ENCODE measurements around the gene WDR45B. TPM values are rescaled to one million over a fixed set of nuclear protein-coding genes. Genes with fewer than 3 reads are reported as not detected.

Gene WDR45B
- polyA plus RNA-seq, 1 of the 3 experiments (the other 2 are of a cell fraction), result 171 TPM

DNA sequence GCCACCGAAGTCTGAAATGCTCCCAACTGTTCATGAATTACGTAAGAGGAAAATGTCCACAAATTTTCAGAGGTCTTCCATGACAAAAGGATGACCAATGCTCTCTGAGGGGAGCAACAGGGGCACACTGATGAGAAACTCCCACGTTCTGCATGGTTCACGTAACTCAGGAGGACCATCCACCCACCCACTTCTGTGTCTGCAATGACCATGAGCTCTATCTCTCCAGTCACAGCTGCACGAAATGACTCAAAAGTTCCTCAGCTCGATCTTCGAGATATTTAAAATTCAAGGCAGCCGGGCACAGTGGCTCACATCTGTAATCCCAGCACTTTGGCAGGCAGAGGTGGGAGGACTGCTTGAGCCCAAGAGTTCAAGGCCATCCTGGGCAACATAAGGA lies 15.8 kb downstream of the WDR45B start:
- WGBS (ENCODE audit: low lambda C conversion rate), result 93% methylated on average over 8 of the region's 8 CpGs
- H3K9me3 ChIP-seq, result no peaks in the 10 kb centered on the region
- TF ChIP-seq CHD2 (IDR thresholded peaks at IDR 0.05; ENCODE audit: low read length, partially characterized antibody) (no peak), FOXM1 (IDR thresholded peaks at IDR 0.05; ENCODE audit: low read depth) (no peak), TEAD4 (IDR thresholded peaks at IDR 0.05; ENCODE audit: borderline replicate concordance, insufficient read depth) (no peak), EZH2phosphoT487 (IDR thresholded peaks at IDR 0.05; ENCODE audit: borderline replicate concordance, low read depth) (no peak), RXRA (IDR thresholded peaks at IDR 0.05; ENCODE audit: borderline replicate concordance, low read depth) (no peak), FOSL2 (IDR thresholded peaks at IDR 0.05; ENCODE audit: borderline replicate concordance, low read depth) (no peak), NRF1 (IDR thresholded peaks at IDR 0.05; ENCODE audit: low read depth, low read length) (no peak), CTCF (IDR thresholded peaks at IDR 0.05) (no peak), ELF1 (IDR thresholded peaks at IDR 0.05) (no peak), RCOR1 (IDR thresholded peaks at IDR 0.05; ENCODE audit: low read length) (no peak), MXI1 (IDR thresholded peaks at IDR 0.05; ENCODE audit: low read depth, low read length) (no peak), GATA2 (CRISPR knock-in tag; IDR thresholded peaks at IDR 0.05) (no peak), JUND (IDR thresholded peaks at IDR 0.05) (no peak)
- TF ChIP-seq, protein P1, sequence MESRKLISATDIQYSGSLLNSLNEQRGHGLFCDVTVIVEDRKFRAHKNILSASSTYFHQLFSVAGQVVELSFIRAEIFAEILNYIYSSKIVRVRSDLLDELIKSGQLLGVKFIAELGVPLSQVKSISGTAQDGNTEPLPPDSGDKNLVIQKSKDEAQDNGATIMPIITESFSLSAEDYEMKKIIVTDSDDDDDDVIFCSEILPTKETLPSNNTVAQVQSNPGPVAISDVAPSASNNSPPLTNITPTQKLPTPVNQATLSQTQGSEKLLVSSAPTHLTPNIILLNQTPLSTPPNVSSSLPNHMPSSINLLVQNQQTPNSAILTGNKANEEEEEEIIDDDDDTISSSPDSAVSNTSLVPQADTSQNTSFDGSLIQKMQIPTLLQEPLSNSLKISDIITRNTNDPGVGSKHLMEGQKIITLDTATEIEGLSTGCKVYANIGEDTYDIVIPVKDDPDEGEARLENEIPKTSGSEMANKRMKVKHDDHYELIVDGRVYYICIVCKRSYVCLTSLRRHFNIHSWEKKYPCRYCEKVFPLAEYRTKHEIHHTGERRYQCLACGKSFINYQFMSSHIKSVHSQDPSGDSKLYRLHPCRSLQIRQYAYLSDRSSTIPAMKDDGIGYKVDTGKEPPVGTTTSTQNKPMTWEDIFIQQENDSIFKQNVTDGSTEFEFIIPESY (IDR thresholded peaks at IDR 0.05; ENCODE audit: borderline replicate concordance, low read depth), result no peak
- TF ChIP-seq, protein P2, sequence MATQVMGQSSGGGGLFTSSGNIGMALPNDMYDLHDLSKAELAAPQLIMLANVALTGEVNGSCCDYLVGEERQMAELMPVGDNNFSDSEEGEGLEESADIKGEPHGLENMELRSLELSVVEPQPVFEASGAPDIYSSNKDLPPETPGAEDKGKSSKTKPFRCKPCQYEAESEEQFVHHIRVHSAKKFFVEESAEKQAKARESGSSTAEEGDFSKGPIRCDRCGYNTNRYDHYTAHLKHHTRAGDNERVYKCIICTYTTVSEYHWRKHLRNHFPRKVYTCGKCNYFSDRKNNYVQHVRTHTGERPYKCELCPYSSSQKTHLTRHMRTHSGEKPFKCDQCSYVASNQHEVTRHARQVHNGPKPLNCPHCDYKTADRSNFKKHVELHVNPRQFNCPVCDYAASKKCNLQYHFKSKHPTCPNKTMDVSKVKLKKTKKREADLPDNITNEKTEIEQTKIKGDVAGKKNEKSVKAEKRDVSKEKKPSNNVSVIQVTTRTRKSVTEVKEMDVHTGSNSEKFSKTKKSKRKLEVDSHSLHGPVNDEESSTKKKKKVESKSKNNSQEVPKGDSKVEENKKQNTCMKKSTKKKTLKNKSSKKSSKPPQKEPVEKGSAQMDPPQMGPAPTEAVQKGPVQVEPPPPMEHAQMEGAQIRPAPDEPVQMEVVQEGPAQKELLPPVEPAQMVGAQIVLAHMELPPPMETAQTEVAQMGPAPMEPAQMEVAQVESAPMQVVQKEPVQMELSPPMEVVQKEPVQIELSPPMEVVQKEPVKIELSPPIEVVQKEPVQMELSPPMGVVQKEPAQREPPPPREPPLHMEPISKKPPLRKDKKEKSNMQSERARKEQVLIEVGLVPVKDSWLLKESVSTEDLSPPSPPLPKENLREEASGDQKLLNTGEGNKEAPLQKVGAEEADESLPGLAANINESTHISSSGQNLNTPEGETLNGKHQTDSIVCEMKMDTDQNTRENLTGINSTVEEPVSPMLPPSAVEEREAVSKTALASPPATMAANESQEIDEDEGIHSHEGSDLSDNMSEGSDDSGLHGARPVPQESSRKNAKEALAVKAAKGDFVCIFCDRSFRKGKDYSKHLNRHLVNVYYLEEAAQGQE (IDR thresholded peaks at IDR 0.05; ENCODE audit: low read depth, low read length), result no peak
- TF ChIP-seq, protein P3, sequence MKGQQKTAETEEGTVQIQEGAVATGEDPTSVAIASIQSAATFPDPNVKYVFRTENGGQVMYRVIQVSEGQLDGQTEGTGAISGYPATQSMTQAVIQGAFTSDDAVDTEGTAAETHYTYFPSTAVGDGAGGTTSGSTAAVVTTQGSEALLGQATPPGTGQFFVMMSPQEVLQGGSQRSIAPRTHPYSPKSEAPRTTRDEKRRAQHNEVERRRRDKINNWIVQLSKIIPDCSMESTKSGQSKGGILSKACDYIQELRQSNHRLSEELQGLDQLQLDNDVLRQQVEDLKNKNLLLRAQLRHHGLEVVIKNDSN (IDR thresholded peaks at IDR 0.05; ENCODE audit: borderline replicate concordance, low read depth), result no peak
- TF ChIP-seq, protein P4, sequence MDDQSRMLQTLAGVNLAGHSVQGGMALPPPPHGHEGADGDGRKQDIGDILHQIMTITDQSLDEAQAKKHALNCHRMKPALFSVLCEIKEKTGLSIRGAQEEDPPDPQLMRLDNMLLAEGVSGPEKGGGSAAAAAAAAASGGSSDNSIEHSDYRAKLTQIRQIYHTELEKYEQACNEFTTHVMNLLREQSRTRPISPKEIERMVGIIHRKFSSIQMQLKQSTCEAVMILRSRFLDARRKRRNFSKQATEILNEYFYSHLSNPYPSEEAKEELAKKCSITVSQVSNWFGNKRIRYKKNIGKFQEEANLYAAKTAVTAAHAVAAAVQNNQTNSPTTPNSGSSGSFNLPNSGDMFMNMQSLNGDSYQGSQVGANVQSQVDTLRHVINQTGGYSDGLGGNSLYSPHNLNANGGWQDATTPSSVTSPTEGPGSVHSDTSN (IDR thresholded peaks at IDR 0.05), result no peak
- POLR2A ChIA-PET, result interaction anchor here (0.6 kb wide), 1 partner anchor 205 kb away, joined by 5 read pairs; no protein-coding TSS in a partner anchor
- peaks cover 94% of the 10 kb centered on the region for H3K79me2 ChIP-seq (ENCODE audit: insufficient read depth)
- peaks cover 27 to 55% of the 10 kb centered on the region in 2 experiments for H3K36me3 ChIP-seq (replicated peaks in 1 of 2; ENCODE audit: control insufficient read depth in 1 of 2, insufficient read depth in 2 of 2, low read length in 1 of 2)
- no peak overlapping the region for H3K4me2 ChIP-seq
- CTCF ChIA-PET, result interaction anchor here (0.6 to 1.4 kb wide), 2 partner anchors 36 to 143 kb away, joined by 3 read pairs; no protein-coding TSS in a partner anchor
- H3K27me3 ChIP-seq (ENCODE audit: insufficient read depth), result no peaks in the 10 kb centered on the region
- no peak for DNase-seq
- H3K27ac ChIP-seq (ENCODE audit: low read depth in 2 of 2, low read length in 1 of 2), result no peak overlapping the region
- no peaks in the 10 kb centered on the region for H3K4me1 ChIP-seq (ENCODE audit: control insufficient read depth in 1 of 2, insufficient read depth in 2 of 2, low read depth in 1 of 2, low read length in 1 of 2)
- H3K4me3 ChIP-seq (ENCODE audit: low read depth in 2 of 2, low read length in 1 of 2), result no peak overlapping the region
- peaks cover 5% of the 10 kb centered on the region for H3F3A ChIP-seq (replicated peaks; ENCODE audit: insufficient read depth)
- no peaks in the 10 kb centered on the region for H3K9me2 ChIP-seq
- peaks cover 60% of the 10 kb centered on the region for H4K20me1 ChIP-seq (ENCODE audit: insufficient read depth)
- H3K9ac ChIP-seq, result no peak overlapping the region
- H2AFZ ChIP-seq (ENCODE audit: low read depth), result no peak overlapping the region

Measured in SK-N-SH (cell line).